B cell (primary cell): ENCODE data around the gene RPS23. TPM values are rescaled to one million over a fixed set of nuclear protein-coding genes. Genes with fewer than 3 reads are reported as not detected.

Source experiments
- polyA plus RNA-seq: library from polyadenylated mRNA; depleted of rRNA; stranded (reverse); fragments of >200 nt; gene quantifications from 2 replicates; pipeline ENCODE4 v1.2.3, GENCODE V29; 2012
- small RNA-seq: library from RNA; depleted of rRNA; stranded (forward); fragments of <200 nt; gene quantifications from one replicate; pipeline ENCODE3, GENCODE V24; 2012; ENCODE audit warnings: low replicate concordance, low read depth; ENCODE audit not compliant: insufficient read length
- total RNA-seq, 2 donors: library from RNA; stranded (reverse); fragments of 120-200 nt in 1 of 2; gene quantifications; 1 replicate in 1 of 2; 2 replicates in 1 of 2; pipeline versions ENCODE4 v1.2.3 to v1.2.4, GENCODE V29; 2013 to 2022

RPS23 gene
- total and polyA plus RNA-seq, 2 donors (not counting 1 experiment from before 2014, with no cell fraction given): 3,420 to 9,595 TPM

Small RNA genes within 50 kb of the gene (small RNA-seq; reads per million reads assigned to genes)
- not detected for gene AC010598.1
